KMS-11 (cell line): ENCODE measurements around the gene CALML6.

ENCODE experiments used
- H2AFZ ChIP-seq: fragments of 200-600 bp; sonication (generic); 2 replicates; pipeline ENCODE4 v1.6.1; 2016; ENCODE audit warnings: antibody characterized with exemption, mixed run types, low read depth
- H3K27ac ChIP-seq: fragments of 200-600 bp; sonication (generic); 2 replicates; pipeline ENCODE4 v1.6.1; 2016; ENCODE audit warnings: mild to moderate bottlenecking, mixed run types
- H3K27me3 ChIP-seq: fragments of 200-600 bp; sonication (generic); 2 replicates; pipeline ENCODE4 v1.6.1; 2017; ENCODE audit warnings: mild to moderate bottlenecking, low read depth, mixed run types, moderate library complexity; ENCODE audit not compliant: insufficient read depth
- H3K36me3 ChIP-seq: fragments of 200-600 bp; sonication (generic); 2 replicates; pipeline ENCODE4 v1.6.1; 2017; ENCODE audit warnings: mild to moderate bottlenecking, mixed run types; ENCODE audit not compliant: insufficient read depth
- H3K4me1 ChIP-seq: fragments of 200-600 bp; sonication (generic); 2 replicates; pipeline ENCODE4 v1.6.1; 2016; ENCODE audit warnings: mild to moderate bottlenecking, low read depth, mixed run types; ENCODE audit not compliant: poor library complexity, severe bottlenecking
- H3K4me2 ChIP-seq: fragments of 200-600 bp; sonication (generic); 2 replicates; pipeline ENCODE4 v1.7.0; 2016; ENCODE audit warnings: mild to moderate bottlenecking, mixed run types
- H3K4me3 ChIP-seq: fragments of 200-600 bp; sonication (generic); IDR thresholded peaks from 2 replicates; pipeline ENCODE4 v1.6.1; 2017; ENCODE audit warnings: low read depth, low read length, mixed read lengths; ENCODE audit not compliant: insufficient read depth
- H3K79me2 ChIP-seq: fragments of 200-600 bp; sonication (generic); 2 replicates; pipeline ENCODE4 v1.6.1; 2016; ENCODE audit warnings: low read depth, mixed run types; ENCODE audit not compliant: insufficient read depth
- H3K9ac ChIP-seq: fragments of 200-600 bp; sonication (generic); 2 replicates; pipeline ENCODE4 v1.6.1; 2016; ENCODE audit warnings: mild to moderate bottlenecking, mixed run types
- H4K20me1 ChIP-seq: fragments of 200-600 bp; sonication (generic); 2 replicates; pipeline ENCODE4 v1.6.1; 2016; ENCODE audit warnings: mild to moderate bottlenecking, mixed run types; ENCODE audit not compliant: insufficient read depth
- TF ChIP-seq, protein P1 (sequence below): fragments of 200-600 bp; sonication (generic); conservative IDR thresholded peaks from 2 replicates; pipeline ENCODE4 v1.6.1; 2017; ENCODE audit warnings: low read depth, mild to moderate bottlenecking, antibody characterized with exemption, low read length, moderate library complexity, mixed read lengths

The CALML6 gene

DNA sequence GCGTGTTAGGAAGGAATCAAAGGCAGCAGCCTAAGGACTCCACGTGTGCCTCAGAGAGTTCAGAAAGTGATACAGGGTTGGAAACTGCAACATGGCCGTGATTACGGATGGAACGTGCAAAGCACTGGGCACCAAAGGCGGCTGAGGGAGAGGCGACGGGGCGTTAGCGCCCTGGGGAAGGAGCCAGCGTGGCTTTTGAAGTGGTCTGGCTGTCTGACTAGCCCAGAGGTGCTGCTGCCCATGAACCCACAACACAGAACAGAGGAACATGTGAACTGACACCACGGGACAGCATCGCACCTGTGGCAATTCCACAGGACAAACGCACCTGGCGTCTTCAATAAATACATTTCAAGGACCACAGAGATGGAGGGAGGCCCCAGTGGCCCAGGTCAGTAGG lies 22.0 kb downstream of the CALML6 start:
- Histone ChIP-seq H3K79me2 (no peaks in the 10 kb centered on the region), H2AFZ (no peak overlapping the region), H3K9ac (no peak overlapping the region), H3K4me2 (no peak overlapping the region), H4K20me1 (no peaks in the 10 kb centered on the region), H3K4me1 (no peaks in the 10 kb centered on the region), H3K27me3 (peaks cover 75% of the 10 kb centered on the region), H3K4me3 (no peak overlapping the region), H3K36me3 (no peaks in the 10 kb centered on the region), H3K27ac (no peak overlapping the region)
- TF ChIP-seq, protein P1, sequence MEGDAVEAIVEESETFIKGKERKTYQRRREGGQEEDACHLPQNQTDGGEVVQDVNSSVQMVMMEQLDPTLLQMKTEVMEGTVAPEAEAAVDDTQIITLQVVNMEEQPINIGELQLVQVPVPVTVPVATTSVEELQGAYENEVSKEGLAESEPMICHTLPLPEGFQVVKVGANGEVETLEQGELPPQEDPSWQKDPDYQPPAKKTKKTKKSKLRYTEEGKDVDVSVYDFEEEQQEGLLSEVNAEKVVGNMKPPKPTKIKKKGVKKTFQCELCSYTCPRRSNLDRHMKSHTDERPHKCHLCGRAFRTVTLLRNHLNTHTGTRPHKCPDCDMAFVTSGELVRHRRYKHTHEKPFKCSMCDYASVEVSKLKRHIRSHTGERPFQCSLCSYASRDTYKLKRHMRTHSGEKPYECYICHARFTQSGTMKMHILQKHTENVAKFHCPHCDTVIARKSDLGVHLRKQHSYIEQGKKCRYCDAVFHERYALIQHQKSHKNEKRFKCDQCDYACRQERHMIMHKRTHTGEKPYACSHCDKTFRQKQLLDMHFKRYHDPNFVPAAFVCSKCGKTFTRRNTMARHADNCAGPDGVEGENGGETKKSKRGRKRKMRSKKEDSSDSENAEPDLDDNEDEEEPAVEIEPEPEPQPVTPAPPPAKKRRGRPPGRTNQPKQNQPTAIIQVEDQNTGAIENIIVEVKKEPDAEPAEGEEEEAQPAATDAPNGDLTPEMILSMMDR: no peak

DNA sequence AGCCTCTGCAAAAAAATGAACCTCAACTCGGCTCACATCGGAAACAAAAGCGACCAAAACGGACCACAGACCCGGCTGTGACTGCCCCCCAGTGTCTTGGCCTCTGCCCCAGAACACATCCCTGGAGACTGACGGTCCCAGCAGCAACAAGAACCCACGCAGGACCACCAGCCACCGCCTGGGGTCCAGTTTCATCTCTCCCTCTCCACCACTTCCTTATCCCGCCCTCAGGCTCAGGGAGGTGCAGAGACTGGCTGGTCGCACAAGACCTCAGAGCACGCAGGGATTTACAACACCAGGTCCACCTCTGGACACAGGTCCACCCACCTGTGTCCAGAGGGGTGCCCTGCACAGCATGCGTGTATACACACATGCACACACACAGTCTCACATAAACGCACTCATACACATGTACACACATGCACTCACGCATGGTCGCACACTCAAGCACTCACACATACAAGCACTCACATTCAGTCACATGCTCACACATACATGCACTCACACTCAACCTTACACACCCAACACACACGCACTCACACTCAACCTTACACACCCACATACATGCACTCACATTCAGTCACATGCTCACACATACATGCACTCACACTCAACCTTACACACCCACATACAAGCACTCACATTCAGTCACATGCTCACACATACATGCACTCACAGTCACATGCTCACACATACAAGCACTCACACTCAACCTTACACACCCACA lies 22.7 kb downstream of the CALML6 start:
- H3K27ac ChIP-seq: no peak overlapping the region
- no peaks in the 10 kb centered on the region for H3K79me2 ChIP-seq
- H3K4me3 ChIP-seq: no peak overlapping the region
- H2AFZ ChIP-seq: no peak overlapping the region
- no peak overlapping the region for H3K4me2 ChIP-seq
- H3K9ac ChIP-seq: no peak overlapping the region
- H3K27me3 ChIP-seq: peaks cover 75% of the 10 kb centered on the region
- no peaks in the 10 kb centered on the region for H3K36me3 ChIP-seq
- no peaks in the 10 kb centered on the region for H3K4me1 ChIP-seq
- no peaks in the 10 kb centered on the region for H4K20me1 ChIP-seq
- TF ChIP-seq, protein P1: no peak

DNA sequence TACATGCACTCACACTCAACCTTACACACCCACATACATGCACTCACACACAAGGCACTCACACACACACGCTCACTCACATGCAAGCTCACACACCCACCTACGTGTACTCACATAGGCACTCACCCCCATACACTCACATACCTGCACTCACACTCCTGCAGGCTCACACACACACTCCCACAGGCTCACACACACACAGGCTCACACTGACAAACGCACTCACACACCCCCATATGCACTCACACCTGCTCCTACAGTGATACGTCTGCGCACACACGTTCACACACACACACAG lies 23.2 kb downstream of the CALML6 start:
- Histone ChIP-seq H4K20me1 (no peaks in the 10 kb centered on the region), H3K27ac (no peak overlapping the region), H3K79me2 (no peaks in the 10 kb centered on the region), H3K36me3 (no peaks in the 10 kb centered on the region), H3K27me3 (peaks cover 76% of the 10 kb centered on the region), H3K4me3 (no peak overlapping the region), H3K4me1 (no peaks in the 10 kb centered on the region), H2AFZ (no peak overlapping the region), H3K4me2 (no peak overlapping the region), H3K9ac (no peak overlapping the region)
- TF ChIP-seq, protein P1: no peak

DNA sequence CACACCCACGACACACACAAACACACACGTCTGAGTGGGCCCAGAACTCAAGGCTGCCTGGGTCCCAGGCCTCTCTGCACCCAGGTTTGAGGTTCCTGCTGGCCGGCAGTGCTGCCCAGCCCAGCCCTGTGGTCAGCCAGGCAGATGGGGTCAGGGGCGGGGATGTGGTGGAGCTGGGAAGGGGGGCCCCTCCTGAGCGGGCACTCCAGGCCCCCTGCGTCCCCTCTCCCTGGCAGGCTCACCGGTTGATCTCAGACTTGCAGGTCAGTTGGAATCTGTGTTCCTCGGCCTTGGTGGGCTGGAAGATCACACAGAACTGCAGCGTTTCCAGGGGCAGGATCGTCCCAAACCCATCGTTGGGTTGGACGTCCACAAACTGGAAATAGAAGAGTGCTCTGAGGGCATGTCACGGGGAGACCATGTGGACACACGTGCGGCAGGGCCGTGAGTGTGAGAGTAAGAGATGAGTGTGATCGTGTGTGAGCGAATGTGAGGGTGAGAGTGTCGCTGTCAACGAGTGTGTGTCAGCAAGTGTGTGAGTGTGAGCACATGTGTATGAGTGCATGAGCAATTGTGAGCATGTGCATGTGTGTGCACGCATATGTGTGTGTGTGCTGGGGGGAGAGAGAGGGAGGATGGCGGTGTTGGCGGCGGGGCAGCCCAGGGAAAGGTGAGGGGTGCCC lies 23.7 kb downstream of the CALML6 start:
- no peaks in the 10 kb centered on the region for H3K79me2 ChIP-seq

More for the DNA sequence above, 23.7 kb downstream of the CALML6 start:
- Histone ChIP-seq H2AFZ (no peak overlapping the region), H3K36me3 (no peaks in the 10 kb centered on the region), H3K4me3 (no peak overlapping the region), H3K4me2 (no peak overlapping the region), H4K20me1 (no peaks in the 10 kb centered on the region), H3K27ac (no peak overlapping the region), H3K9ac (no peak overlapping the region), H3K27me3 (peaks cover 75% of the 10 kb centered on the region), H3K4me1 (no peaks in the 10 kb centered on the region)
- TF ChIP-seq, protein P1: no peak
